KBM-7 (cell line): ENCODE data around the gene RNU6-1.
A peak's percentile ranks its signal among the peaks of the same experiment; 100 is the strongest.

Experiments
- DNase-seq: peaks from one replicate; pipeline ENCODE4 v3.0.0-alpha.2; 2015
- in situ Hi-C: fragments of 300-500 bp; cut with MboI; formaldehyde crosslinking; loops from 2 replicates; pipeline ENCODE4 v1.14.3; 2020; ENCODE audit warnings: low sequenced_read_pairs, low pct_unique_long_range_greater_than_20kb, mixed read lengths

The RNU6-1 gene

DNA sequence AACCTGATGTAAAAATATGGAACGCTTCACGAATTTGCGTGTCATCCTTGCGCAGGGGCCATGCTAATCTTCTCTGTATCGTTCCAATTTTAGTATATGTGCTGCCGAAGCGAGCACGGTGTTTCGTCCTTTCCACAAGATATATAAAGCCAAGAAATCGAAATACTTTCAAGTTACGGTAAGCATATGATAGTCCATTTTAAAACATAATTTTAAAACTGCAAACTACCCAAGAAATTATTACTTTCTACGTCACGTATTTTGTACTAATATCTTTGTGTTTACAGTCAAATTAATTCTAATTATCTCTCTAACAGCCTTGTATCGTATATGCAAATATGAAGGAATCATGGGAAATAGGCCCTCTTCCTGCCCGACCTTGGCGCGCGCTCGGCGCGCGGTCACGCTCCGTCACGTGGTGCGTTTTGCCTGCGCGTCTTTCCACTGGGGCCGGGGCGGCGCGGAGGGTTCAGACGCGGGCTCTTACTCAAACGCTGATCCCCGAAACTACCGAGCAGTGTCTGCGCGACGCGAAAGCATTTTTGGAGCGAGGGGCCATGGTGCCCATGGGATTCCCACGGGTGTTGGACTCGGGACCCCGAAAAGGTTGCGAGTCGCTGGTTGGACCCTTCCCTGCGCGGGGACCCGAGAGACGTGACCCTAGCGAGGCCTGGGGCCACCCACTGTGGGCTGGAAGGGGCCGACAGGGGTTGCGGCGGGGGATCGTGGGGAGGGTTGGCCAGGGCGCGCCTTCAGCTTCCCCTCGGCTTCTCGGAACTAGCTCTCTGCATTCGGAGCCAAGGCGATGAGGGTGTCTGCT lies at the start of gene RNU6-1:
Gene RNU6-1 (minus strand): TSS at position 117 of the 820 bp plus-strand sequence.
- in situ Hi-C loops: loop anchor here (10.0 kb wide), 1 partner anchor 895 kb away; no protein-coding TSS in a partner anchor
- peak; percentile 99 for DNase-seq

- DNase-seq: no peak
Measured at GRCh38 chr15:67887776-67888175, 47.9 kb upstream of the RNU6-1 start.

GRCh38 chr15:67885861-67886260 lies 46.0 kb upstream of the RNU6-1 start:
- no peak for DNase-seq
- in situ Hi-C loops: no loop called here

More at GRCh38 chr15:67887776-67888175, 47.9 kb upstream of the RNU6-1 start:
- in situ Hi-C loops: no loop called here

DNA sequence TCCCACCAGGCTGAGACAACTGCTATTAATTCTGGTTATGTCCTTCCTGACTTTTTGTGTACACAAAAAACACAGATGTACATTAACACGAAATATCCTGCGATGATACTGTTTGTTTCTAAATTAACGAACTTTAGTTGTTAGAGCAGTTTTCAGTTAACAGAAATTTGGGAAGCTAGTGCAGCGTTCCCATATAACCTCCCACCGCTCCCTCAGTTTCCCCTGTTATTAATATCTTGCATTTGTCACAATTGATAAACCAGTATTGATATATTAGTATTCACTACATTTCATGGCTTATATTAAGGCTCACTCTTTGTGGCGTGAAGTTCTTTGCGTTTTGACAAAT lies 45.3 kb upstream of the RNU6-1 start:
- DNase-seq: no peak
- in situ Hi-C loops: no loop called here

DNA sequence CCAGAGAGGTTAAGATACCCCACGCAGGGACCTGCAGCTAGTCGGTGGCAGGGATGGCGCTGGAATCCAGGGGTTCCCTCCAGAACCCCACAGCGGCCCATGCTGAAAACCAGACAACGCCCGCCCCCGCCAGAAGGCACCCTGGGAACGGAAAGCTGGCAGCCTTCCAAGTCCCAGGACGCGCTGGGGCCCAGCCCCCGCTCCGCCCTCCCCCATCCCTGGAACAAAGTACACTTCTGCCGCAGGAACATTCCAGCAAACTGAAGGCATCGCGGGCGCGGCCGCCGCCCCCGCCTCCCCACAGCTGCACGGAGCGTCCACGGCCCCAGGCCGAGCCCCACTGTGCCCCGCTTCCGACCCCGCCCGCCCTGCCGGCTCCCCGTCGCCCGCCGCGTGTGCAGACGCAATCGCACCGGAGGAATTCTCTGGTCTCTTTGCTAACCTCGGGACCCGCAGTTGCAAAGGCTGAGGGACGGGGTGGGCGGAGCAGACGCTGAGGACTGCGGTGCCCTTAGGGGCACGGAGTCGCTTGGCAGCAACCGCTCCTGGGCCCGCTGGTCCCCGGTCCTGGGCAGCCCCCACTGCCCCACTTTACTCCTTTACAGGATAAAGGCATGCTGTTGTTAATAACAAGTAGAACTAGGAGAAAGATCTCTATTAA lies 44.8 kb upstream of the RNU6-1 start:
- DNase-seq: peak; percentile 82
- in situ Hi-C loops: no loop called here

GRCh38 chr15:67884009-67884408 lies 44.2 kb upstream of the RNU6-1 start:
- in situ Hi-C loops: no loop called here
- no peak for DNase-seq

DNA sequence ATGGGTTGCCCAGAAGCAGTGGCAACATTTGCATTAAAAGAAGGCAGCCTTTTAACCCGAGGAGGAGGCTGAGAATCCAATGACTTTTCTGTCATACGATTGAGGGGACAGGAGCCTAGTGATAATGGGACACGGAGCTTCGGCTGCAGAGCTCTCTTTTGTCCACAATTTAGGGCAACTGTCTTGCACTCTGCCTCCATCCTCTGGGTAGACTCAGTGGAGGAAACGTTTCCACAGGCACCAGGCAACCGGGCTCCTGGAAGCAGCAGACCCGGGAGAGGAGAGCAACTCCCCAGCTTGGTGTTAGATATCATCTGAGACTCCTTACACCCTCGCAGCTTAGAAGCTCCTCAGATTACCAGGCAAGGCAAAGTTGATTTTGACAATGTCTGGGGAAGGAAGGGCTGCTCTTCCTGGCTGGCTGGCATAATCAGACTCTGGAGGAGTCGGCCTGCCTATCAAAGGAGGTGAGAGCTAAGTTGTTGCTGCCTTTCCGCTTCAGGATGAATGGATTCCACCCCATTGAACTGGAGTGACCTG lies 43.5 kb upstream of the RNU6-1 start:
- in situ Hi-C loops: no loop called here
- DNase-seq: peak; percentile 54

GRCh38 chr15:67882487-67883233 lies 42.8 kb upstream of the RNU6-1 start:
- in situ Hi-C loops: no loop called here
- DNase-seq: peak; percentile 96

- peak; percentile 95 for DNase-seq
- in situ Hi-C loops: no loop called here
Measured at GRCh38 chr15:67880651-67881182, 40.9 kb upstream of the RNU6-1 start.

GRCh38 chr15:67879440-67880129 lies 39.7 kb upstream of the RNU6-1 start:
- peak; percentile 92 for DNase-seq

DNA sequence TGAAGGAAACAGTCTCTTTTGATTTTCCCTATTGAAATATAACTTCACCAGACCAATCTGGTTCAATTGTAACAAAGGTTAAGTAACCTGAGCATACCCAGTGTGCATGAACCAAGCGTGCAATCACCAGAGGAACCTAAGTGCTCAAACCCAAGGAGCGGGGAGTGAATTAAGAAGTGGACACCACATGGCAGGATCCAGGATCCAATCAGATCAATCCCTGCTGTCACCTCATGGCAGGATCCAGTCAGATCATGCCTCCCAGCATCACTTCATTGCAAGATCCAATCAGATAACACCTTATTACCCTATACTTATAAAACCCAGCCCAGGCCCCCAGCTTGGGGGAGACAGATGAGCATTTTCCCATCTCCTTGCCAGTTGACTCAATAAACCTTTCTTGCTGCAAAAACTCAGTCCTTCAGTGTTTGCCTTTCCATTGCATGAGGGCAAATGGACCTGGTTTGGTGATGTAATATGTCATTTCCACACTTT lies 38.9 kb upstream of the RNU6-1 start:
- DNase-seq: peak; percentile 40
- in situ Hi-C loops: no loop called here

More at GRCh38 chr15:67879440-67880129, 39.7 kb upstream of the RNU6-1 start:
- in situ Hi-C loops: no loop called here

DNA sequence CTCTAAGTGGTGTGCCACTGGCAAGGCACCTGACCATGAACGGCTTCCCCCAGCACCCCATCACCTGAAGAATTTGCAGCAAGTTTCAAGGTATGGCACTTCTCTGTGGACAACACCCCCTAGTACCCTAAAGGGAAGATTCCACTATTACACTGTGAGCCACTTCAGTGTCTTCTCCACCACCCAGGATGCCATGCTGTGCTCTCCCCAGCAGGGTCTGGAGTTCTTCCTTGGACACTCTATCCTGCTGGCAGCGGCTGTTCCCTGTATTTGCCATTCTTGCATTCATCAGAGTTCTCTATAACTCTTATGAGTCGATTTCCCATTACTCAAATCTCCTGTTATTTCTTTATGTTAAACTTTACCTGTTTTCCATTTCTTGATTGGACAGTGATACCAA lies 33.9 kb upstream of the RNU6-1 start:
- in situ Hi-C loops: no loop called here

DNA sequence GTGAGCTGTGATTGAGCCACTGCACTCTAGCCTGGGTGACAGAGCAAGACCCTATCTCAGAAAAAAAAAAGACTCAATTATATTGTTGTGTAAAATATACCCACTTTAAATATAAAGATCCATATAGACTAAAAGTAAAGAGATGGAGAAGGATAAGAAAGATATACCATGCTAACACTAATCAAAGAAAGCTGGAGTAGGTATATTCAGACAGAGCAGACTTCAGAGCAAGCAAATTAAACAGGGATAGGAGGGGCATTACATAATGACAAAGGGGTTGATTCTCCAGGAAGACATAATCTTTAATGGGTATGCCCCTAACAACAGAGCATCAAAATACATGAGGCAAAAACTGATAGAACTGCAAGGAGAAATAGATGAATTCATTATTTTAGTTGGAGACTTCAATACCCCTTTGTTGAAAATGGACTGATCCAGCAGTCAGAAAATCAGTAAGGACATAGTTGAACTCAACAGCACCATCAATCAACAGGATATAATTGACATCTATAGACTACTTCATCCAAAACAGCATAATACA lies 31.1 kb upstream of the RNU6-1 start:
- in situ Hi-C loops: no loop called here

More for the DNA sequence above, 33.9 kb upstream of the RNU6-1 start:
- DNase-seq: no peak

DNA sequence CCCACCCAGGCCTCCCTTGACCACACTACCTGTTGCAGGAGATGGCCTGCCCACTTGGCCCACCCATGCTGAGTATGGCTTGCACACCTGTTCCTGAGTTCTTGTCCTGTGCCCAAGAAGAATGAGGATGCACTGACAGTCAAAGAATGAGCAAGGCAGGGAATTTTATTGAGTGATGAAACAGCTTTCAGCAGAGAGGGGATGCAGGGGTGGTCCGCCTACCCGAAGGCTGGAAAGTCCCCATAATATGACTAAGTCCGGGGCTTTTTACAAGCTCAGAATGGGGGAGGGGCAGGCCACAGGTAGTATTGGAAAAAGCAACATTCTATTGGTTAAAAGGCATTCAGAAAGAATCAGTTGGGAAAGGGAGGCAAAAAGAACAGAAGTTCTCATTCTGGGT lies 29.9 kb upstream of the RNU6-1 start:
- no peak for DNase-seq
- in situ Hi-C loops: loop anchor here (10.0 kb wide), 1 partner anchor 305 kb away; no protein-coding TSS in a partner anchor

More for the DNA sequence above, 31.1 kb upstream of the RNU6-1 start:
- no peak for DNase-seq

DNA sequence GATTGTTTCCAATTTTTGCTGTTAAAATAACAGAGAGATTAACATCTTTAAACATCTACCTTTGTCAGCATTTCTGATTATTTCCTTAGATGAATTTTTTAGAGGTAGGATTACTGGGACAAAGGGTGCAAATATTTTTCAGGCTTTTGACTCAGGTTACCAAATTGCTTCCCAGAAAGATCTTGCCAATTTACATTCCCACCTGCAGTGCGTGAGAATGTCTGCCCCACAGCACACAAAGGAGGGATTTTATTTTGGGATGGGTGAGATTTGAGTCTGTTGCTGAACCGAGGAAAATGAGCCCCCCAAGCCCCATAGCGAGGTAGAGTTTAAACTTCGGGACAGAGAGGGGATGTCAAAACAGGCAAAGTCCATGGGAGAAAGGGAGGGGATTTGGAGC lies 25.9 kb upstream of the RNU6-1 start:
- in situ Hi-C loops: loop anchor here (10.0 kb wide), 1 partner anchor 309 kb away; no protein-coding TSS in a partner anchor
- DNase-seq: no peak

- in situ Hi-C loops: loop anchor here (10.0 kb wide), 1 partner anchor 309 kb away; no protein-coding TSS in a partner anchor
- DNase-seq: no peak
Measured at GRCh38 chr15:67865331-67865730, 25.5 kb upstream of the RNU6-1 start.

GRCh38 chr15:67863442-67863987 lies 23.7 kb upstream of the RNU6-1 start:
- in situ Hi-C loops: loop anchor here (10.0 kb wide), 1 partner anchor 311 kb away; no protein-coding TSS in a partner anchor
- peak; percentile 94 for DNase-seq
